ENCODE measurements around the gene UNC5C.

DNA sequence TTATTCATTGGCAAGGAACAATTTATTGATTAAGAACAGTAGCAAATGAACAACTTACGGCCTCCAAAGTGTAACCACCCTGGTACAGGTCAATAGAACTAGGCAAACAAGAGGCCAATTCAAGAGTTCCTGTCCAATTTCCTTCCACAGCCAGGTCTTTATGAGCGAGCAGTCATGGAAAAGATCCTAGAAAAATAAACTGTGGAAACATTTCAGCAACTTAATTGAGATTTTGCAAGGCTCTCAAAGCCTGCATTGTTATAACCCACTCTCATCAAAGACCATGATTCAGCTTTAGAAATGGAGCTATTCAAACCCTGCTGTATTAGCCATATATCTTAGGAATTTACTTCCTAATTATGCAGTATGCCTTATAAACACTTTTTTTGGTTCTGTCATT is 43.6 kb downstream of the UNC5C start:
- TF ChIP-seq, protein P1, sequence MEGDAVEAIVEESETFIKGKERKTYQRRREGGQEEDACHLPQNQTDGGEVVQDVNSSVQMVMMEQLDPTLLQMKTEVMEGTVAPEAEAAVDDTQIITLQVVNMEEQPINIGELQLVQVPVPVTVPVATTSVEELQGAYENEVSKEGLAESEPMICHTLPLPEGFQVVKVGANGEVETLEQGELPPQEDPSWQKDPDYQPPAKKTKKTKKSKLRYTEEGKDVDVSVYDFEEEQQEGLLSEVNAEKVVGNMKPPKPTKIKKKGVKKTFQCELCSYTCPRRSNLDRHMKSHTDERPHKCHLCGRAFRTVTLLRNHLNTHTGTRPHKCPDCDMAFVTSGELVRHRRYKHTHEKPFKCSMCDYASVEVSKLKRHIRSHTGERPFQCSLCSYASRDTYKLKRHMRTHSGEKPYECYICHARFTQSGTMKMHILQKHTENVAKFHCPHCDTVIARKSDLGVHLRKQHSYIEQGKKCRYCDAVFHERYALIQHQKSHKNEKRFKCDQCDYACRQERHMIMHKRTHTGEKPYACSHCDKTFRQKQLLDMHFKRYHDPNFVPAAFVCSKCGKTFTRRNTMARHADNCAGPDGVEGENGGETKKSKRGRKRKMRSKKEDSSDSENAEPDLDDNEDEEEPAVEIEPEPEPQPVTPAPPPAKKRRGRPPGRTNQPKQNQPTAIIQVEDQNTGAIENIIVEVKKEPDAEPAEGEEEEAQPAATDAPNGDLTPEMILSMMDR (IDR thresholded peaks at IDR 0.05): no peak
- no peak for TF ChIP-seq POLR2A (IDR thresholded peaks at IDR 0.05)
